B cell (primary cell): Measurements from ENCODE around the gene DNAJB8. TPM values are rescaled to one million over a fixed set of nuclear protein-coding genes. Genes with fewer than 3 reads are reported as not detected.
A peak's percentile ranks its signal among the peaks of the same experiment; 100 is the strongest.

Source experiments
- ATAC-seq: fragments of 200-7000 bp; cut with Tn5 transposase; one replicate; pipeline ENCODE4 v1.10.0; 2021; ENCODE audit warnings: low read depth, mild to moderate bottlenecking, moderate number of reproducible peaks, moderate library complexity
- CTCF ChIA-PET: fragments of 350-600 bp; sonication (Branson Sonifier 250); formaldehyde crosslinking; loops from one replicate; lab custom pipeline; 2021; ENCODE audit warnings: antibody characterized with exemption, inconsistent platforms; lab: Charles Lee
- POLR2A ChIA-PET: fragments of 350-600 bp; sonication (Branson Sonifier 250); formaldehyde crosslinking; loops from one replicate; lab custom pipeline; 2021; ENCODE audit warnings: antibody characterized with exemption; lab: Charles Lee
- DNase-seq: peaks from one replicate; pipeline ENCODE4 v3.0.0; 2013
- H2AFZ ChIP-seq: 2 replicates; pipeline ENCODE4 v1.6.1; 2012; ENCODE audit warnings: mild to moderate bottlenecking, low read depth, low read length; ENCODE audit not compliant: insufficient read depth, poor library complexity, severe bottlenecking
- H3K27ac ChIP-seq, 2 donors: 1 replicate in 1 of 2; 2 replicates in 1 of 2; pipeline ENCODE4 v1.5.1; 2012 to 2013; ENCODE audit warnings: low read length in 2 of 2, mild to moderate bottlenecking in 2 of 2, moderate library complexity in 1 of 2
- H3K27me3 ChIP-seq, 4 experiments: fragments of 200-600 bp in 1 of 4; sonication (generic) in 1 of 4; replicated peaks in 1 of 4; 1 replicate in 2 of 4; 2 replicates in 2 of 4; pipeline versions ENCODE4 v1.6.1 to v1.7.0; 2013 to 2016; ENCODE audit warnings: low read length in 3 of 4, mild to moderate bottlenecking in 2 of 4, mixed read lengths in 1 of 4, moderate library complexity in 1 of 4; ENCODE audit not compliant: insufficient read depth in 4 of 4, control insufficient read depth in 3 of 4; ENCODE audit errors: control extremely low read depth in 1 of 4
- H3K36me3 ChIP-seq, 2 experiments: replicated peaks in 1 of 2; 1 replicate in 1 of 2; 2 replicates in 1 of 2; pipeline versions ENCODE4 v1.6.1 to v1.7.1; 2013; ENCODE audit warnings: low read length in 1 of 2; ENCODE audit not compliant: insufficient read depth in 2 of 2, control insufficient read depth in 1 of 2; ENCODE audit errors: control extremely low read depth in 1 of 2, extremely low read depth in 1 of 2
- H3K4me1 ChIP-seq, 2 donors: fragments of 200-600 bp in 1 of 2; sonication (generic) in 1 of 2; 1 replicate in 1 of 2; 2 replicates in 1 of 2; pipeline versions ENCODE4 v1.5.1 to v1.6.1; 2013 to 2017; ENCODE audit warnings: low read length in 2 of 2; ENCODE audit not compliant: control insufficient read depth in 2 of 2, insufficient read depth in 2 of 2
- H3K4me2 ChIP-seq: replicated peaks from 2 replicates; pipeline ENCODE3; 2012; ENCODE audit warnings: mild to moderate bottlenecking, low read depth, low read length; ENCODE audit not compliant: poor library complexity, severe bottlenecking
- H3K4me3 ChIP-seq, 5 experiments: fragments of 200-600 bp in 1 of 5; sonication (generic) in 1 of 5; 1 replicate in 3 of 5; 2 replicates in 2 of 5; pipeline versions ENCODE4 v1.5.1 to v1.7.0; 2011 to 2016; ENCODE audit warnings: low read length in 4 of 5, mild to moderate bottlenecking in 4 of 5, low read depth in 2 of 5, control low read depth in 1 of 5, moderate library complexity in 1 of 5; ENCODE audit not compliant: insufficient read depth in 1 of 5; ENCODE audit errors: control extremely low read depth in 1 of 5, extremely low read depth in 1 of 5
- H3K79me2 ChIP-seq: fragments of 200-600 bp; sonication (generic); one replicate; pipeline ENCODE4 v1.6.0; 2016; ENCODE audit warnings: low read length; ENCODE audit not compliant: control insufficient read depth, insufficient read depth
- H3K9ac ChIP-seq: fragments of 200-600 bp; sonication (generic); 2 replicates; pipeline ENCODE4 v1.6.1; 2017; ENCODE audit warnings: mild to moderate bottlenecking, low read length, moderate library complexity
- H3K9me3 ChIP-seq, 3 donors: one replicate each; pipeline versions ENCODE4 v1.6.1 to v1.7.1; 2013; ENCODE audit warnings: low read length in 2 of 3; ENCODE audit not compliant: control insufficient read depth in 2 of 3, insufficient read depth in 1 of 3; ENCODE audit errors: control extremely low read depth in 1 of 3
- H4K20me1 ChIP-seq: 2 replicates; pipeline ENCODE4 v1.6.0; 2012; ENCODE audit warnings: mild to moderate bottlenecking, low read length; ENCODE audit not compliant: insufficient read depth, control insufficient read depth, poor library complexity, severe bottlenecking
- H3K27ac Mint-ChIP-seq: one replicate; pipeline ENCODE4 v1.8.0; 2021; ENCODE audit warnings: mixed read lengths
- H3K27me3 Mint-ChIP-seq: one replicate; pipeline ENCODE4 v1.8.0; 2021; ENCODE audit warnings: mixed read lengths
- H3K4me1 Mint-ChIP-seq: one replicate; pipeline ENCODE4 v1.8.0; 2021; ENCODE audit warnings: mixed read lengths
- H3K4me3 Mint-ChIP-seq: one replicate; pipeline ENCODE4 v1.8.0; 2021; ENCODE audit warnings: mixed read lengths
- H3K9me3 Mint-ChIP-seq: one replicate; pipeline ENCODE4 v1.8.0; 2022; ENCODE audit warnings: mixed read lengths; ENCODE audit not compliant: insufficient read depth
- CTCF ChIP-seq: fragments of 200-600 bp; IDR thresholded peaks from one replicate; pipeline ENCODE4 v1.8.0; 2022; ENCODE audit warnings: antibody characterized with exemption, mild to moderate bottlenecking
- EZH2 ChIP-seq: IDR thresholded peaks from 2 replicates; pipeline ENCODE4 v1.6.1; 2012; ENCODE audit warnings: borderline replicate concordance, low read depth, mild to moderate bottlenecking, moderate library complexity, low read length; ENCODE audit not compliant: insufficient read depth, poor library complexity, severe bottlenecking
- WGBS: methylation state at CpG from one replicate; pipeline ENCODE4 v1.1.5; 2013; ENCODE audit warnings: missing lambda C conversion rate; ENCODE audit not compliant: insufficient coverage; 5-methylcytosine and 5-hydroxymethylcytosine counted together
- intact Hi-C: fragments of 100-400 bp; cut with micrococcal nuclease; formaldehyde crosslinking; loops from one replicate; pipeline ENCODE4 v1.10.0; 2022
- polyA plus RNA-seq: library from polyadenylated mRNA; depleted of rRNA; stranded (reverse); fragments of >200 nt; gene quantifications from 2 replicates; pipeline ENCODE4 v1.2.3, GENCODE V29; 2012
- total RNA-seq, 2 donors: library from RNA; stranded (reverse); fragments of 120-200 nt in 1 of 2; gene quantifications; 1 replicate in 1 of 2; 2 replicates in 1 of 2; pipeline versions ENCODE4 v1.2.3 to v1.2.4, GENCODE V29; 2013 to 2022

The DNAJB8 gene
- total and polyA plus RNA-seq, 2 donors (not counting 1 experiment from before 2014, with no cell fraction given) = not detected

DNA sequence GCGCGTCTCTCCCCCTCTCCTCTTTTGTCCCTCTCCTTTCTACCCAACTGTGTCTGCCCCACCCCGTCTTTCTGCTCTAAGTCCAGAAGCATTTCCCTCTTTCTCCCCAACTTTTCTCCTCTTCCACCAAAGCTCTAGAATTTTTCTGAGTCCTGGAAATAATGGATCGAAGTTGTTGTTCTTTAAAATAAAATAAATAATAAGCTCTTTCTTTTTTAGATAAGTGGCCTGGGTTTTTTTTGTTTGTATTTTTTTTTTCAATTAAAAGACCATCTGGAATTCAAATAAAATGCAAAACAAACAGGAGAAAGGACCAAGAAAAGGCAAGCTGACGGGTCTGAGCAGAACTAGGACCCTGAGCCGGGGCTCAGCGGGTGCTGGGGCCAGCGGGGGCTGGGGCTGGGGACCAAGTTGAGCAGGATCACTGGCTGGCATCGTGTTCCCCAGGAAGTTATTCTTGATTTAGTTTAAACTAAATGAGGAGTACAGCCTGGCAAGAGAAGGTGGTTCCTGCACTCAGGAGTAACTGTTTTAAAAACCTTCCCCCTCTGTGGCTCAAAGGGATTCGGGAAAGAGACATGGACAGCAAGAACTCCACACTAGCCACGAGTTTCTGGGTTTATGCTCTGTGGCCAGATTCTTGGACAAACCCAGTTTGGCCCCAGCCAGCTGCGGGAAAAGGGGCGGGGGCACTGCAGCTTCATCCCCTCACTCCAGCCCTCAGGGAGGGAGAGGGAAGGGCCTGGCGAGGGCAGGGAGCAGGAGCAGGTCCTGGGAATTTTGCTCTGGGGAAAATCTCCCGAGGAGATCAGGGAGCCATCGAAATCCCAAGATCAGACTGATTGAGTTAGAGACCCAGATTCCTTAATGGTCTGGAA is 18.0 kb upstream of the DNAJB8 start:
- H3K4me3 Mint-ChIP-seq = peak overlapping the region; percentile 7
- ChIA-PET POLR2A (no interaction called here), CTCF (no interaction called here)
- H3K27me3 Mint-ChIP-seq = peaks cover 47% of the 10 kb centered on the region
- 21% methylated on average over 10 of the region's 16 CpGs for WGBS
- Histone ChIP-seq H3K36me3 (no peaks in the 10 kb centered on the region), H3K4me3 (no peak overlapping the region), H3K27ac (no peak overlapping the region), H3K9me3 (peaks cover 0 to 17% (median 0%) of the 10 kb centered on the region in 3 donors), H2AFZ (no peak overlapping the region), H3K4me2 (no peak overlapping the region), H3K27me3 (peaks cover 0 to 91% (median 32%) of the 10 kb centered on the region in 4 experiments), H4K20me1 (no peaks in the 10 kb centered on the region), H3K4me1 (peaks cover 44 to 46% of the 10 kb centered on the region in 2 donors), H3K79me2 (no peaks in the 10 kb centered on the region), H3K9ac (no peak overlapping the region)
- ATAC-seq (no peak), DNase-seq (no peak)
- no peaks in the 10 kb centered on the region for H3K9me3 Mint-ChIP-seq
- no peak for TF ChIP-seq EZH2
- no peak for TF ChIP-seq CTCF
- H3K4me1 Mint-ChIP-seq = peaks cover 37% of the 10 kb centered on the region
- no peak overlapping the region for H3K27ac Mint-ChIP-seq
- intact Hi-C loops = no loop called here
